ENCODE data around the gene LIM2.

DNA sequence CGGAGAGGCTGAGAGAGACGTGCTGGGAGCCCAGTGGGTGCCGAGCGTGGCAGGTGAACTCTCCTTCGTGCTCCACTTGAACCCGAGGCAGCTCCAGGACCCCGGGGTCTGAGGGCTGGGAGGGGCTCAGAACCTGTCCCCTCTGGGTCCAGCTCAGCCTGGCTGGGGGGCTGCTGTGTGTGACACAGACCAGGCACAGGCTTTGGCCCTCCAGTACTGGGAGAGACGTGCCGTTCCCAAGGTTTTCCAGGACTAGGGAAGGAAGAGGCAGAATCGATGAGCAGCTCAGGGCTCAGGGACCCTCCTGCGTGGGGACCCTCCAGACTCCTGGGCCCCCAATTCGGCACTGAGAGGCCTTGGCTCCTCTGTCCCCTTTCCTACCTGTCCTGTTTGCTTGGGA lies 27.4 kb upstream of the LIM2 start:
- no peak for TF ChIP-seq CTCF (conservative IDR thresholded peaks at IDR 0.05)
- TF ChIP-seq EZH2 (IDR thresholded peaks at IDR 0.05; ENCODE audit: low read depth), result no peak

All from PC-9 (cell line).